ENCODE results near the gene ADRB2. TPM values are rescaled to one million over a fixed set of nuclear protein-coding genes. Genes with fewer than 3 reads are reported as not detected.

The ADRB2 gene
- total RNA-seq, 1 experiment from 2014 or later = 0.25 TPM

DNA sequence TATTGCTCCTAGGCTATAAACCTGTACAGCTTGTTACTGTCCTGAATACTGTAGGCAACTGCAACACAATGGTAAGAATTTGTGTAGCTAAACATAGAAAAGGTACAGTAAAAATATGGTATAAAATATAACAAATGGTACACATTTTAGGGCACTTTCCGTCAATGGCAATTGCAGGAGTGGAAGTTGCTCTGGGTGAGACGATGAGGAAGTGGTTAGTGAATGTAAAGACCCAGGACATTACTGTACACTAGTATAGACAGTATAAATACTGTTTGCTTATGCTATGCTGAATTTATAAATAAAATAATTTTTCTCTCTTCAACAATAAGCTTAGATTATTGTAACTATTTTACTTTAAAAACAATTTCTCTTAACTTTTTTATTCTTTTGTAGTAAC lies 15.6 kb upstream of the ADRB2 start:
- CTCF ChIA-PET = interaction anchor here (0.9 to 1.5 kb wide), 2 partner anchors 10 to 22 kb away, joined by 3 to 8 read pairs; no protein-coding TSS in a partner anchor

More for the DNA sequence above, 15.6 kb upstream of the ADRB2 start:
- H3K27ac ChIP-seq (ENCODE audit: low read depth, low read length) = no peak overlapping the region
- no peak overlapping the region for H3K4me3 ChIP-seq (replicated peaks in 1 of 2; ENCODE audit: low read depth in 1 of 2, low read length in 2 of 2)
- H4K20me1 ChIP-seq (ENCODE audit: insufficient read depth) = no peaks in the 10 kb centered on the region
- intact Hi-C loops (cut with micrococcal nuclease) = no loop called here
- H3K27me3 ChIP-seq (ENCODE audit: insufficient read depth, low read length) = no peaks in the 10 kb centered on the region
- H2AFZ ChIP-seq (ENCODE audit: low read depth, low read length, poor library complexity, severe bottlenecking) = no peak overlapping the region
- no peak for ATAC-seq
- H3K9me3 ChIP-seq (ENCODE audit: control insufficient read depth in 1 of 2, insufficient read depth in 1 of 2, low read depth in 1 of 2, low read length in 2 of 2) = no peaks in the 10 kb centered on the region
- H3K36me3 ChIP-seq (ENCODE audit: control insufficient read depth in 1 of 2, insufficient read depth in 2 of 2, low read length in 2 of 2) = no peaks in the 10 kb centered on the region
- no peaks in the 10 kb centered on the region for H3K79me2 ChIP-seq (ENCODE audit: insufficient read depth, low read length)
- RAD21 ChIA-PET (ENCODE audit: low non-redundant PET in 1 of 2, low total read pairs in 2 of 2, uncharacterized antibody in 2 of 2, unreplicated experiment in 2 of 2) = no interaction called here
- no peak overlapping the region for H3K4me2 ChIP-seq (ENCODE audit: low read length)
- no peak overlapping the region for H3K9ac ChIP-seq (ENCODE audit: low read length)
- TF ChIP-seq, protein P1, sequence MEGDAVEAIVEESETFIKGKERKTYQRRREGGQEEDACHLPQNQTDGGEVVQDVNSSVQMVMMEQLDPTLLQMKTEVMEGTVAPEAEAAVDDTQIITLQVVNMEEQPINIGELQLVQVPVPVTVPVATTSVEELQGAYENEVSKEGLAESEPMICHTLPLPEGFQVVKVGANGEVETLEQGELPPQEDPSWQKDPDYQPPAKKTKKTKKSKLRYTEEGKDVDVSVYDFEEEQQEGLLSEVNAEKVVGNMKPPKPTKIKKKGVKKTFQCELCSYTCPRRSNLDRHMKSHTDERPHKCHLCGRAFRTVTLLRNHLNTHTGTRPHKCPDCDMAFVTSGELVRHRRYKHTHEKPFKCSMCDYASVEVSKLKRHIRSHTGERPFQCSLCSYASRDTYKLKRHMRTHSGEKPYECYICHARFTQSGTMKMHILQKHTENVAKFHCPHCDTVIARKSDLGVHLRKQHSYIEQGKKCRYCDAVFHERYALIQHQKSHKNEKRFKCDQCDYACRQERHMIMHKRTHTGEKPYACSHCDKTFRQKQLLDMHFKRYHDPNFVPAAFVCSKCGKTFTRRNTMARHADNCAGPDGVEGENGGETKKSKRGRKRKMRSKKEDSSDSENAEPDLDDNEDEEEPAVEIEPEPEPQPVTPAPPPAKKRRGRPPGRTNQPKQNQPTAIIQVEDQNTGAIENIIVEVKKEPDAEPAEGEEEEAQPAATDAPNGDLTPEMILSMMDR (IDR thresholded peaks at IDR 0.05 in 2 of 3, conservative IDR thresholded peaks at IDR 0.05 in 1 of 3; ENCODE audit: borderline replicate concordance in 1 of 3, insufficient read depth in 1 of 3, low read depth in 2 of 3, low read length in 2 of 3) = no peak
- TF ChIP-seq TCF7L2 (IDR thresholded peaks at IDR 0.05; ENCODE audit: borderline replicate concordance, extremely low read depth, insufficient read depth, insufficient read length) = no peak
- TF ChIP-seq, protein P2, sequence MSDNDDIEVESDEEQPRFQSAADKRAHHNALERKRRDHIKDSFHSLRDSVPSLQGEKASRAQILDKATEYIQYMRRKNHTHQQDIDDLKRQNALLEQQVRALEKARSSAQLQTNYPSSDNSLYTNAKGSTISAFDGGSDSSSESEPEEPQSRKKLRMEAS (IDR thresholded peaks at IDR 0.05) = no peak
- no peak for TF ChIP-seq POLR2AphosphoS5 (IDR thresholded peaks at IDR 0.05; ENCODE audit: low read depth, low read length)
- no peak for TF ChIP-seq ELF1 (IDR thresholded peaks at IDR 0.05; ENCODE audit: borderline replicate concordance, low read depth)
- TF ChIP-seq JUND (IDR thresholded peaks at IDR 0.05) = no peak
- TF ChIP-seq, protein P3, sequence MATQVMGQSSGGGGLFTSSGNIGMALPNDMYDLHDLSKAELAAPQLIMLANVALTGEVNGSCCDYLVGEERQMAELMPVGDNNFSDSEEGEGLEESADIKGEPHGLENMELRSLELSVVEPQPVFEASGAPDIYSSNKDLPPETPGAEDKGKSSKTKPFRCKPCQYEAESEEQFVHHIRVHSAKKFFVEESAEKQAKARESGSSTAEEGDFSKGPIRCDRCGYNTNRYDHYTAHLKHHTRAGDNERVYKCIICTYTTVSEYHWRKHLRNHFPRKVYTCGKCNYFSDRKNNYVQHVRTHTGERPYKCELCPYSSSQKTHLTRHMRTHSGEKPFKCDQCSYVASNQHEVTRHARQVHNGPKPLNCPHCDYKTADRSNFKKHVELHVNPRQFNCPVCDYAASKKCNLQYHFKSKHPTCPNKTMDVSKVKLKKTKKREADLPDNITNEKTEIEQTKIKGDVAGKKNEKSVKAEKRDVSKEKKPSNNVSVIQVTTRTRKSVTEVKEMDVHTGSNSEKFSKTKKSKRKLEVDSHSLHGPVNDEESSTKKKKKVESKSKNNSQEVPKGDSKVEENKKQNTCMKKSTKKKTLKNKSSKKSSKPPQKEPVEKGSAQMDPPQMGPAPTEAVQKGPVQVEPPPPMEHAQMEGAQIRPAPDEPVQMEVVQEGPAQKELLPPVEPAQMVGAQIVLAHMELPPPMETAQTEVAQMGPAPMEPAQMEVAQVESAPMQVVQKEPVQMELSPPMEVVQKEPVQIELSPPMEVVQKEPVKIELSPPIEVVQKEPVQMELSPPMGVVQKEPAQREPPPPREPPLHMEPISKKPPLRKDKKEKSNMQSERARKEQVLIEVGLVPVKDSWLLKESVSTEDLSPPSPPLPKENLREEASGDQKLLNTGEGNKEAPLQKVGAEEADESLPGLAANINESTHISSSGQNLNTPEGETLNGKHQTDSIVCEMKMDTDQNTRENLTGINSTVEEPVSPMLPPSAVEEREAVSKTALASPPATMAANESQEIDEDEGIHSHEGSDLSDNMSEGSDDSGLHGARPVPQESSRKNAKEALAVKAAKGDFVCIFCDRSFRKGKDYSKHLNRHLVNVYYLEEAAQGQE (IDR thresholded peaks at IDR 0.05; ENCODE audit: low read depth) = no peak
- TF ChIP-seq SIN3A (IDR thresholded peaks at IDR 0.05; ENCODE audit: low read depth) = no peak
- no peak for TF ChIP-seq FOSL1 (IDR thresholded peaks at IDR 0.05; ENCODE audit: low read depth)
- TF ChIP-seq SRF (IDR thresholded peaks at IDR 0.05; ENCODE audit: low read depth) = no peak
- TF ChIP-seq, protein P4, sequence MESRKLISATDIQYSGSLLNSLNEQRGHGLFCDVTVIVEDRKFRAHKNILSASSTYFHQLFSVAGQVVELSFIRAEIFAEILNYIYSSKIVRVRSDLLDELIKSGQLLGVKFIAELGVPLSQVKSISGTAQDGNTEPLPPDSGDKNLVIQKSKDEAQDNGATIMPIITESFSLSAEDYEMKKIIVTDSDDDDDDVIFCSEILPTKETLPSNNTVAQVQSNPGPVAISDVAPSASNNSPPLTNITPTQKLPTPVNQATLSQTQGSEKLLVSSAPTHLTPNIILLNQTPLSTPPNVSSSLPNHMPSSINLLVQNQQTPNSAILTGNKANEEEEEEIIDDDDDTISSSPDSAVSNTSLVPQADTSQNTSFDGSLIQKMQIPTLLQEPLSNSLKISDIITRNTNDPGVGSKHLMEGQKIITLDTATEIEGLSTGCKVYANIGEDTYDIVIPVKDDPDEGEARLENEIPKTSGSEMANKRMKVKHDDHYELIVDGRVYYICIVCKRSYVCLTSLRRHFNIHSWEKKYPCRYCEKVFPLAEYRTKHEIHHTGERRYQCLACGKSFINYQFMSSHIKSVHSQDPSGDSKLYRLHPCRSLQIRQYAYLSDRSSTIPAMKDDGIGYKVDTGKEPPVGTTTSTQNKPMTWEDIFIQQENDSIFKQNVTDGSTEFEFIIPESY (IDR thresholded peaks at IDR 0.05; ENCODE audit: extremely low read depth, insufficient replicate concordance, low read length) = no peak
- POLR2A ChIA-PET = no interaction called here
- H3K4me1 ChIP-seq (ENCODE audit: control insufficient read depth in 1 of 2, insufficient read depth in 2 of 2, low read length in 2 of 2) = peaks cover 0 to 3% of the 10 kb centered on the region in 2 experiments; a peak in 2 of 4 replicates
- no peak for DNase-seq (ENCODE audit: low read depth, low spot score)
- BruUV-seq (replicated peaks) = no TSS peak
- no peaks in the 10 kb centered on the region for H3K9me2 ChIP-seq (ENCODE audit: insufficient read depth)

All from HCT116 (cell line).